Measurements from ENCODE around the gene SLC26A2. TPM values are rescaled to one million over a fixed set of nuclear protein-coding genes. Genes with fewer than 3 reads are reported as not detected.

The SLC26A2 gene

DNA sequence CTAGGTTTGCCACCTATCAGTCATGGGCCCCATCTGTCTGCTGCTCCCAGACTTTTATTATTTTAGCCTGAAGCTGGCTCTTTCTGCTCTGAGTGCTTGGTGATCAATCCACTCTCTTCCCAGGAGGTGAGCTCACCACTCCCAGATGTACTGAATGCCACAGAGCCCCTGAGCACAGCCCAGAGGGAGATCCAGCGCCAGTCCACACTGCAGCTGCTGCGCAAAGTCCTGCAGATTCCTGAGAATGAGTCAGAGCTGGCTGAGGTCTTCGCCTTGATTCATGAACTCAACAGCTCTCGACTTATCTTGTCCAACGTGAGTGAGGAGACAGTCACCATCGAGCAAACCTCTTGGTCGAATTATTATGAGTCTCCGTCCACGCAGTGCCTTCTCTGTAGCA is 76.0 kb downstream of the SLC26A2 start:
- H3K14ac ChIP-seq (ENCODE audit: low read length), result no peak overlapping the region
- H2BK12ac ChIP-seq (ENCODE audit: low read length), result no peak overlapping the region
- H2BK5ac ChIP-seq (ENCODE audit: low read length), result no peak overlapping the region
- H2BK15ac ChIP-seq (ENCODE audit: low read length), result no peak overlapping the region
- H3K27ac ChIP-seq (replicated peaks; ENCODE audit: low read length), result no peak overlapping the region
- no peak overlapping the region for H4K8ac ChIP-seq (ENCODE audit: low read depth, low read length)
- no peaks in the 10 kb centered on the region for H3K4me1 ChIP-seq (ENCODE audit: control insufficient read depth in 2 of 2, insufficient read depth in 1 of 2, low read depth in 1 of 2, low read length in 2 of 2)
- H3K4ac ChIP-seq (ENCODE audit: low read length), result no peak overlapping the region
- H2AK5ac ChIP-seq (ENCODE audit: low read depth, low read length), result no peak overlapping the region
- H3K23ac ChIP-seq (ENCODE audit: low read depth, low read length, poor library complexity), result no peak overlapping the region
- no peaks in the 10 kb centered on the region for H3K27me3 ChIP-seq (ENCODE audit: control insufficient read depth in 3 of 3, insufficient read depth in 3 of 3, low read depth in 1 of 3, low read length in 3 of 3)
- H3K4me3 ChIP-seq (ENCODE audit: low read length in 2 of 2), result no peak overlapping the region
- H3K36me3 ChIP-seq (replicated peaks in 1 of 2; ENCODE audit: control insufficient read depth in 2 of 2, insufficient read depth in 2 of 2, low read length in 2 of 2), result peaks cover 39 to 100% of the 10 kb centered on the region in 2 donors
- H3K9ac ChIP-seq (ENCODE audit: low read depth, low read length, poor library complexity), result no peak overlapping the region
- H3K79me1 ChIP-seq (ENCODE audit: low read depth, low read length), result peaks cover 2% of the 10 kb centered on the region
- H2BK120ac ChIP-seq (ENCODE audit: low read depth, low read length), result no peak overlapping the region
- H3K4me2 ChIP-seq (ENCODE audit: insufficient read depth, low read length, poor library complexity, severe bottlenecking), result no peak overlapping the region
- H3K18ac ChIP-seq (ENCODE audit: low read length), result no peak overlapping the region
- no peak overlapping the region for H4K91ac ChIP-seq (ENCODE audit: low read depth, low read length, poor library complexity)
- no peak overlapping the region for H2AFZ ChIP-seq (ENCODE audit: low read length)
- no CpG with 5 or more reads among the region's 9 CpGs for WGBS, 2 donors (ENCODE audit: extremely low coverage in 2 of 2, insufficient read length in 2 of 2, insufficient replicate concordance in 1 of 2)
- DNase-seq (ENCODE audit: low spot score), result no peak
- H3K9me3 ChIP-seq (replicated peaks in 1 of 2; ENCODE audit: control insufficient read depth in 2 of 2, insufficient read depth in 1 of 2, low read depth in 1 of 2, low read length in 2 of 2), result no peaks in the 10 kb centered on the region

Small RNA genes within 50 kb of the gene (small RNA-seq; reads per million reads assigned to genes)
- not detected for gene RF00019 (ENCODE audit: insufficient read depth)

Data from neuronal stem cell (in vitro differentiated cells).